ENCODE measurements around the gene ARHGAP23.

GRCh38 chr17:38451030-38451839 is 23.0 kb downstream of the ARHGAP23 start:
- TF ChIP-seq POLR2A (IDR thresholded peaks at IDR 0.05; ENCODE audit: low read length) (no peak), GATA1 (IDR thresholded peaks at IDR 0.05; ENCODE audit: low read depth, low read length) (no peak)

Data from erythroblast (primary cell).